Neural crest cell (in vitro differentiated cells): ENCODE measurements around the gene SORBS1. TPM values are rescaled to one million over a fixed set of nuclear protein-coding genes. Genes with fewer than 3 reads are reported as not detected.

Source experiments
- DNase-seq: peaks from one replicate; pipeline ENCODE4 v3.0.0; 2021; ENCODE audit warnings: low read depth, mixed read lengths, low spot score
- H3K27ac Mint-ChIP-seq: one replicate; pipeline ENCODE4 v1.8.0; 2021; ENCODE audit warnings: mild to moderate bottlenecking, mixed read lengths; ENCODE audit not compliant: unreplicated experiment
- H3K27me3 Mint-ChIP-seq: 2 replicates; pipeline ENCODE4 v1.8.0; 2021; ENCODE audit warnings: low read depth, mild to moderate bottlenecking, mixed read lengths
- H3K36me3 Mint-ChIP-seq: 2 replicates; pipeline ENCODE4 v1.8.0; 2021; ENCODE audit warnings: low read depth, mild to moderate bottlenecking, mixed read lengths
- H3K4me1 Mint-ChIP-seq: 2 replicates; pipeline ENCODE4 v1.8.0; 2021; ENCODE audit warnings: mixed read lengths
- H3K4me3 Mint-ChIP-seq: one replicate; pipeline ENCODE4 v1.8.0; 2021; ENCODE audit warnings: mild to moderate bottlenecking, mixed read lengths
- H3K9me3 Mint-ChIP-seq: 2 replicates; pipeline ENCODE4 v1.8.0; 2021; ENCODE audit warnings: mixed read lengths
- total RNA-seq: library from RNA; stranded (reverse); gene quantifications from 2 replicates; pipeline ENCODE4 v1.2.1, GENCODE V29; 2021
- TF ChIP-seq, protein P1 (sequence below): fragments of 200-600 bp; sonication (generic); conservative IDR thresholded peaks from 2 replicates; pipeline ENCODE4 v1.5.0; 2021; ENCODE audit warnings: antibody characterized with exemption, mild to moderate bottlenecking

The SORBS1 gene
- total RNA-seq, 1 donor from 2014 or later, result 15.3 TPM

DNA sequence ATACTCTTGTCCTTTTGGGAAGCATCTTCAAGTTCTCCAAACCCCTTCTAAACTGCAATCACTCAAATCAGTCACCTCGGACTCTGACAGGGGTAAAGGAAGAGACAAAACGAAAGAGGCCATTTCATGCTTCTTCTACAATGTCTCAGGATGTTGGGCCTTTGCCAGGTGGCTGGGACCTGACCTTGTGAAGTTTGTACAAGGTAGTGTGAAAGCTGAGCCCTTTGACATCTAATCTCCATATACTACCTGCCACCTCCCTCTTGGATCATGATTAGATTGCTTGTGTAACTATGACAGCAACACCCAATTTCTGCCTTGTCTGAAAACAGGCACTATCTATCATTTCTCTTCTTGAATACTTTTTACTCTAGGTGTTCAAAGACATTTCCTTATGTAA lies 235.3 kb downstream of the SORBS1 start:
- no peaks in the 10 kb centered on the region for H3K9me3 Mint-ChIP-seq
- H3K4me3 Mint-ChIP-seq, result no peak overlapping the region

DNA sequence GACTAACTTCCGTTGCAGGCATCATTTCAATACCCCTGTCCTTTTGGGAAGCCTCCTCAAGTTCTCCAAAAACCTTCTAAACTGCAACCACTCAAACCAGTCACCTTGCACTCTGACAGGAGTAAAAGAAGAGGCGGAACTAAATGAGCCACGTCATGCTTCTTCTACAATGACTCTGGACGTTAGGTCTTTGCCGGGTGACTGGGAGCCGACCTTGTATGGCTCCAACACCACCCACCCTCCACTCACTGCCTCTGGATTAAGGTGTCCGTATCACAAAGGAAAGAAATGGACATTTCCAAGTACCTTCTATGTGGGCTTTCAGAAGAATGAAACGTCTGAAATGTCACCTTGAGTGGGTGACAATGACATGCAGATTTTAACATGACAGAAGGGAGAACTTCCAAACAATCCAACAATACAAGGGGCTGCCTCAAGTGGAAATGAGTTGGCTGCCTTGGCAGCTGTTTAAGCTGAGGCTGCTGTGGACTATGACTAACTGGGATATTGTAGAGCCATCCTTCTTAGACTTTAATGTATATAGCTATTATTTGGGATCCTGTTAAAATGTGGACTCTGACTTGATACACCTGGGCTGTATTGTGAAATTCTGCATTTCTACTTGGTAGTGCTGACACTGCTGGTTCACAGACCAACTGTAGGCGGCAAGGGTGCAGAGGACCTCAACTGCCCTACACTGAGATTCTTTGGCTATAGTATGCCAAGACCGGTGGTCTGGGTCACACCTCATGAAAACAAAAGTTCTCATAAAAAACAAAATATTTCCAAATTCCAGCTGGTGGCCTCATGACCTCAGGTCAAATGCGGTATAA lies 236.5 kb downstream of the SORBS1 start:
- H3K4me1 Mint-ChIP-seq, result no peaks in the 10 kb centered on the region
- no peaks in the 10 kb centered on the region for H3K27me3 Mint-ChIP-seq
- no peak for DNase-seq
- H3K4me3 Mint-ChIP-seq, result no peak overlapping the region
- no peak overlapping the region for H3K27ac Mint-ChIP-seq
- H3K36me3 Mint-ChIP-seq, result peaks cover 3% of the 10 kb centered on the region
- TF ChIP-seq, protein P1, sequence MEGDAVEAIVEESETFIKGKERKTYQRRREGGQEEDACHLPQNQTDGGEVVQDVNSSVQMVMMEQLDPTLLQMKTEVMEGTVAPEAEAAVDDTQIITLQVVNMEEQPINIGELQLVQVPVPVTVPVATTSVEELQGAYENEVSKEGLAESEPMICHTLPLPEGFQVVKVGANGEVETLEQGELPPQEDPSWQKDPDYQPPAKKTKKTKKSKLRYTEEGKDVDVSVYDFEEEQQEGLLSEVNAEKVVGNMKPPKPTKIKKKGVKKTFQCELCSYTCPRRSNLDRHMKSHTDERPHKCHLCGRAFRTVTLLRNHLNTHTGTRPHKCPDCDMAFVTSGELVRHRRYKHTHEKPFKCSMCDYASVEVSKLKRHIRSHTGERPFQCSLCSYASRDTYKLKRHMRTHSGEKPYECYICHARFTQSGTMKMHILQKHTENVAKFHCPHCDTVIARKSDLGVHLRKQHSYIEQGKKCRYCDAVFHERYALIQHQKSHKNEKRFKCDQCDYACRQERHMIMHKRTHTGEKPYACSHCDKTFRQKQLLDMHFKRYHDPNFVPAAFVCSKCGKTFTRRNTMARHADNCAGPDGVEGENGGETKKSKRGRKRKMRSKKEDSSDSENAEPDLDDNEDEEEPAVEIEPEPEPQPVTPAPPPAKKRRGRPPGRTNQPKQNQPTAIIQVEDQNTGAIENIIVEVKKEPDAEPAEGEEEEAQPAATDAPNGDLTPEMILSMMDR, result no peak
- no peaks in the 10 kb centered on the region for H3K9me3 Mint-ChIP-seq

More for the DNA sequence above, 235.3 kb downstream of the SORBS1 start:
- TF ChIP-seq, protein P1, result no peak
- no peaks in the 10 kb centered on the region for H3K27me3 Mint-ChIP-seq
- no peak overlapping the region for H3K27ac Mint-ChIP-seq
- no peak for DNase-seq
- no peaks in the 10 kb centered on the region for H3K4me1 Mint-ChIP-seq
- H3K36me3 Mint-ChIP-seq, result peaks cover under 1% of the 10 kb centered on the region

DNA sequence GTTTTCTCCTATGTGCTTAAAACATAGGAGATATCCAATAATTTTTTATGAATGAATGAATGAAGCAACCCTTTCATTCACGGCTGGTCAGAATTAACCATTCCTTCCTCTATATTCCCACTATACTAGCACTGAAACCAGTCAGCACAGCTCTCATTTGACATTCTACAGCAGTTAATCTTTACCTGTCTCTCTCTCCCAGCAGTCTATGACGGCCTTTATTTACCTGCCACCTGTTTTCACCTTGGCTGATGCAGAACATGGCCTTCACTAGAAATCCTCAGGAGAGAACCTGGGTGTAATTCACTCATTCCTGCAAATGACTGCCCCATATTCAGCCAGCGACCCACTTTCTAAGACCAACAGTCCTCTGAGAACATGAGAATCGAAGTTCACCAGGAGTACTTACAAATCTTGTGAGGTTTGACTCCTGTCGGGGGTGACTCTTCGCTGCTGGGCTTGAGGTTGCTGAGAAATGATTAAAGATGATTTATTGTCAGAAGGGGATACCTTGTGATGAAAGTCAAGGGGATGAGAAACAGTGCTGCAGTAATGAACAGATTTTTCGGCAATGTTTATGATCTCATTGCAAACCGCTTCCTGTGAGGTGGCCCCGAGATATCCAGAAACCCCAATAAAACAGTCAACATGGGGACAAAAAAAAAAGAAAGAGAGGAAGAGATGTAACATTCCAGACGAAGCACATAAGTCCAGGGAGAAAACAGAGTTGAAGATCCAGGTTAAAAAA lies 239.4 kb downstream of the SORBS1 start:
- no peak for DNase-seq
- no peaks in the 10 kb centered on the region for H3K9me3 Mint-ChIP-seq
- H3K4me1 Mint-ChIP-seq, result peaks cover 7% of the 10 kb centered on the region
- H3K27me3 Mint-ChIP-seq, result no peaks in the 10 kb centered on the region
- H3K36me3 Mint-ChIP-seq, result peaks cover 3% of the 10 kb centered on the region
- H3K4me3 Mint-ChIP-seq, result no peak overlapping the region
- peak overlapping the region; percentile 37 for H3K27ac Mint-ChIP-seq
- TF ChIP-seq, protein P1, result no peak

DNA sequence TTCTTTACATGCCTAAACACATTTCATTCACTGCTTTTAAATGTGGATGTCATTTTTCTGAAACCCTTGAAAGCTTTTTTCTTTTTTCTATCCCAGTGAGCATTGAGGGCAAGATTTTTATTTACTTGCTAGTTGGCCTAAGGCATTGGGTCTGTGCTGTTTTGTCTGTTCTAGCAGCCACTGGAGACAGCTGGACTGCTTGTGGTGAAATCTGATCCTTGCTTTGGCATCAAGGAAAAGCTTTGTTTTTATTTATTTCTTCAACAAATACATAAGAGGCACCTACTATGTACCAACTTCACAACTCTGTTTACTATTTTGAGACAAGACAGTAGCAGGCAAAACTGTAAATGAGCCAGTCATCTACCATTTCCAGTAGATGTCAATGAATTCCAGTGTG lies 241.9 kb downstream of the SORBS1 start:
- Mint-ChIP-seq H3K9me3 (no peaks in the 10 kb centered on the region), H3K36me3 (peaks cover 3% of the 10 kb centered on the region), H3K4me1 (peaks cover 7% of the 10 kb centered on the region), H3K27me3 (no peaks in the 10 kb centered on the region), H3K4me3 (no peak overlapping the region), H3K27ac (no peak overlapping the region)
- no peak for DNase-seq
- TF ChIP-seq, protein P1, result no peak

DNA sequence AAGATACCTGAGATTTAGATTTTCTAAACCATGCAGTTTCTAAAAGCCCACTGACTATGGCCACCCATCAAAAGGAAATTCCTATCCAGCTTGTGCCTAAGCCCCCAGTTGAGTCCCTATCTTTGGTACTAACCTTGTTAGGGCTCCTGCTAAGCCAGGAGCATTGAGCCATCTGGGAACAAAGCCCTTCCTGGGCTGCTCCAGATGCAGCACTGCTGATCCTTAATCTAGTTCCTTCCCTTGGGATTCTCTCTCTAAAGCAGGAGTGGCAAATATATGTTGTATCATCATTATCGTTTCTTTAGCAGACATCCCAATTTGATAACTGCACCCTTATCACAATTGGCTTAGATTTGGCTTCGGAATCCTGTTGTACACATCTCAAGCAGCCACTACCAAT lies 245.7 kb downstream of the SORBS1 start:
- no peaks in the 10 kb centered on the region for H3K36me3 Mint-ChIP-seq

More for the DNA sequence above, 245.7 kb downstream of the SORBS1 start:
- no peaks in the 10 kb centered on the region for H3K27me3 Mint-ChIP-seq
- TF ChIP-seq, protein P1, result no peak
- peaks cover 7% of the 10 kb centered on the region for H3K4me1 Mint-ChIP-seq
- DNase-seq, result no peak
- H3K4me3 Mint-ChIP-seq, result no peak overlapping the region
- no peaks in the 10 kb centered on the region for H3K9me3 Mint-ChIP-seq
- H3K27ac Mint-ChIP-seq, result no peak overlapping the region
